Thymus (tissue), 11 donors: ENCODE results near the gene SEPTIN2. TPM values are rescaled to one million over a fixed set of nuclear protein-coding genes. Genes with fewer than 3 reads are reported as not detected.

Experiments
- DNase-seq, 9 donors: peaks; one replicate each; pipeline ENCODE4 v3.0.0-alpha.2; 2013; ENCODE audit warnings: low spot score in 9 of 9, low read depth in 6 of 9, missing footprints in 1 of 9
- H3K27ac ChIP-seq, 2 donors: one replicate each; pipeline ENCODE4 v1.5.1; 2013; ENCODE audit warnings: control low read depth in 1 of 2, low read depth in 1 of 2, low read length in 1 of 2, mild to moderate bottlenecking in 1 of 2, moderate library complexity in 1 of 2
- H3K27me3 ChIP-seq, 2 donors: one replicate each; pipeline ENCODE4 v1.5.1; 2013; ENCODE audit warnings: low read length in 1 of 2; ENCODE audit not compliant: control insufficient read depth in 2 of 2, insufficient read depth in 1 of 2
- H3K36me3 ChIP-seq, 2 donors: one replicate each; pipeline ENCODE4 v1.5.1; 2013; ENCODE audit warnings: low read length in 1 of 2, mild to moderate bottlenecking in 1 of 2, moderate library complexity in 1 of 2; ENCODE audit not compliant: control insufficient read depth in 2 of 2, insufficient read depth in 2 of 2
- H3K4me1 ChIP-seq, 2 donors: one replicate each; pipeline ENCODE4 v1.5.1; 2013; ENCODE audit warnings: low read length in 2 of 2; ENCODE audit not compliant: control insufficient read depth in 2 of 2, insufficient read depth in 2 of 2
- H3K4me3 ChIP-seq, 2 donors: one replicate each; pipeline ENCODE4 v1.5.1; 2013; ENCODE audit warnings: low read length in 2 of 2, control low read depth in 1 of 2, mild to moderate bottlenecking in 1 of 2
- H3K9me3 ChIP-seq, 2 donors: one replicate each; pipeline ENCODE4 v1.5.1; 2013; ENCODE audit warnings: low read length in 1 of 2, mild to moderate bottlenecking in 1 of 2; ENCODE audit not compliant: control insufficient read depth in 2 of 2, insufficient read depth in 1 of 2
- WGBS: extraction: QIAGEN DNeasy Blood & Tissue Kit; methylation state at CpG from one replicate; pipeline ENCODE4 v1.1.7; 2013; 5-methylcytosine and 5-hydroxymethylcytosine counted together
- polyA plus RNA-seq: library from polyadenylated mRNA; stranded (reverse); fragments of 200-250 nt; gene quantifications from one replicate; pipeline ENCODE4 v1.2.3, GENCODE V29; 2013
- total RNA-seq: library from RNA; stranded (reverse); fragments of 120-200 nt; gene quantifications from one replicate; pipeline ENCODE4 v1.2.4, GENCODE V29; 2013
- donor health status: healthy.

The SEPTIN2 gene
- total and polyA plus RNA-seq, 2 donors = 149 to 189 TPM

DNA sequence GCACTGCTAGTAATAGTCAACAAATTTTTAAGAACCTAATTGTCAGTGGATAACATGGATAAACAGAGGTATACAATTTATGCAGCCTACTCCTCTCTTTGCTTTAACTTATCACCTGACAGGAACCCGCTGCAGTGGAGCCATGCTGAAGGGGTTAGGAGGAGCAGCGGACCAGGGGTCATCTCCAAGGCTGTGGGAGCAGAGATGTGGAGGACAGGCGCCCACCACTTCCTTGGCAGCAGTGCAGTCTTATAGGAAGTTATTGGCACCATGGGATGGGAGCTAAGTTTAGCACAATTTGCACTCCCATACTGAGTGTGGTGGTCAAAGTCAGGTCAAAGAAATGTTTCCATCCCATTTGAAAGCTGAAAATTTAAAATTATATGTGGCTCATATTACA is 35.9 kb upstream of the SEPTIN2 start:
- WGBS = 96% methylated on average over 3 of the region's 3 CpGs
- H3K36me3 ChIP-seq = no peaks in the 10 kb centered on the region
- no peaks in the 10 kb centered on the region for H3K9me3 ChIP-seq
- no peaks in the 10 kb centered on the region for H3K27me3 ChIP-seq
- no peak overlapping the region for H3K4me3 ChIP-seq
- H3K27ac ChIP-seq = no peak overlapping the region
- H3K4me1 ChIP-seq = no peaks in the 10 kb centered on the region
- no peak for DNase-seq

DNA sequence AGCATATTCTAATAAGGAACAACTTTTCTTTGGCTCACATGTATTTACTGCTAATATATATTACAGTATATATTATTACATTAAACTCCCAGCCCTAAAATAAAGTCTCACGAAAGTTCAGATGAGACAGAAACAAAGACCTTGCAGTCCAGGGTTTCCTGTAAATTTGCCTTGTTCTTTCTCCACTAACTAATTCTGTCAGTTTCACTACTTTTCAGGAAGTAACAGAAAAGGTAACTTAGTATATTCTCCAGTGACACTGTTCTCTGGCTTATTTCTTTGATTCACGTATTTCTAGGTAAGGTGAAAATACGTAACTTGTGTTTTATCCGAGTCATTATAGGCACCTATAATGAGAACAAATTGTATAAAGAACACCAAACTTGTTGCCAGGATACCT is 35.4 kb upstream of the SEPTIN2 start:
- H3K4me3 ChIP-seq = no peak overlapping the region
- DNase-seq = no peak
- no peaks in the 10 kb centered on the region for H3K27me3 ChIP-seq
- no peaks in the 10 kb centered on the region for H3K4me1 ChIP-seq
- WGBS = 96% methylated on average over 4 of the region's 4 CpGs
- no peak overlapping the region for H3K27ac ChIP-seq
- no peaks in the 10 kb centered on the region for H3K36me3 ChIP-seq
- no peaks in the 10 kb centered on the region for H3K9me3 ChIP-seq

DNA sequence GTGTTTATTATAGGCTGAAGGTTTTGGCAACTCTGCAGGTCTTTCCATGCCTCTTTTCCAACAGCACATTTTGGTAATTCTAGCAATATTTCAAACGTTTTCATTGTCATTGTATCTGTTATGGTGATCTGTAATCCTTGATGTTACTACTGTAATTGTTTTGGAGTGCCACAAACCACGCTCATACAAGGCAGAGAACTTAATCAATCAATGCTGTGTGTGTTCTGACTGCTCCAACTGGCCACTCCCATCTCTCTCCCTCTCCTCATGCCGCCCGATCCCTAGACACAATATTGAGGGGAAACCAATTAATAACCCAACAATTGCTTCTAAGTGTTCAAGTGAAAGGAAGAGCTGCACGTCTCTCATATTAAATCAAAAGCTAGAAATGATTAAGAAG is 33.2 kb upstream of the SEPTIN2 start:
- H3K36me3 ChIP-seq = no peaks in the 10 kb centered on the region
- no peaks in the 10 kb centered on the region for H3K27me3 ChIP-seq
- no peaks in the 10 kb centered on the region for H3K4me1 ChIP-seq
- H3K27ac ChIP-seq = no peak overlapping the region
- H3K9me3 ChIP-seq = no peaks in the 10 kb centered on the region
- DNase-seq = no peak
- H3K4me3 ChIP-seq = no peak overlapping the region
- WGBS = 87% methylated on average over 5 of the region's 5 CpGs

DNA sequence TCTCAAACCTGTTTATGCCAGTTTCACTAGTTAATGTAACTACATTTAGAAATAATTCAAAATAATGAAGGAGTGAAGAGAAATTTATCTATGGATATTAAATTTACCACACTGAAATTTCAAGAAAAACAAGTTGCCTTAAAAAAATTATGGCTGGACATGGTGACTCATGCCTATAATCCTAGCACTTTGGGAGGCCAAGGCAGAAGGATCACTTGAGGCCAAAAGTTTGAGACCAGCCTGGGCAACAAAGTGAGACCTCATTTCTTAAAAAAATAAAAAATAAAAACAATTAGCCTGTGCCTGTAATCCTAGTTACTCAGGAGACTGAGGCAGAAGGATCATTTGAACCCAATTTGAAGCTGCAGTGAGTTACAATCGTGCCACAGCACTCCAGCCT is 30.1 kb upstream of the SEPTIN2 start:
- peaks cover 0 to 2% of the 10 kb centered on the region in 2 donors for H3K36me3 ChIP-seq
- no peaks in the 10 kb centered on the region for H3K9me3 ChIP-seq
- no peak overlapping the region for H3K27ac ChIP-seq
- WGBS = 100% methylated on average over 1 of the region's 1 CpG
- H3K4me1 ChIP-seq = no peaks in the 10 kb centered on the region
- DNase-seq = no peak
- no peak overlapping the region for H3K4me3 ChIP-seq
- H3K27me3 ChIP-seq = no peaks in the 10 kb centered on the region

DNA sequence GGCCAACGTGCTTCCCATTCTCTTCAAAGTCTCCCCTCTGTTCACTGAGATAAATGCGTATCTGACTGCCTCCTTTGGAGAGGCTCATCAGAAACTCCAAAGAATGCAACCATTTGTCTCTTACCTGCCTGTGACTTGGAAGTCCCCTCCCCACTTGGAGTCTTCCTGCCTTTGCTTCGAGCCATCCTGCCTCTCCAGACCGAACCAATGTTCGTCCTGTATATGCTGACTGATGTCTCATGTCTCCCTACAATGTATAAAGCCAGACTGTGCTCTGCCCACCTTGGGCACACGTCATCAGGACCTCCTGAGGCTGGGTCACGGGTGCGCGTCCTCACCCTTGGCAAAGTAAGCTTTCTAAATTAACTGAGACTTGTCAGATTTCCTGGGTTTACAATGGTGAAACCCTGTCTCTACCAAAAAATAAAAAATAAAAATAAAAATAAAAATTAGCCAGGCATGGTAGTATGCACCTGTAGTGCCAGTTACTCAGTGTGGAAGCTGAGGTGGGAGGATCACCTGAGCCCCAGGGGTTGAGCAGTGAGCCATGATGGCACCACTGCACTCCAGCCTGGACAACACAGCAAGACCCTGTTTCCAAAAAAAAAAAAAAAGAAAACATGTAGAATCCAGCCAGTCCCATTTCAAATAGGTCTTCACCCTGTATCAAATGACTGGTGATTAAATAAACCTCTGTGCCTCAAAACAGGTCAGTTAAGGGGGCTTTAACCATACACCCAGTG is 29.2 kb upstream of the SEPTIN2 start:
- Histone ChIP-seq H3K9me3 (no peaks in the 10 kb centered on the region), H3K27me3 (no peaks in the 10 kb centered on the region), H3K4me1 (no peaks in the 10 kb centered on the region), H3K4me3 (no peak overlapping the region), H3K27ac (no peak overlapping the region), H3K36me3 (peaks cover 0 to 2% of the 10 kb centered on the region in 2 donors)
- WGBS = 97% methylated on average over 9 of the region's 9 CpGs
- DNase-seq = no peak

DNA sequence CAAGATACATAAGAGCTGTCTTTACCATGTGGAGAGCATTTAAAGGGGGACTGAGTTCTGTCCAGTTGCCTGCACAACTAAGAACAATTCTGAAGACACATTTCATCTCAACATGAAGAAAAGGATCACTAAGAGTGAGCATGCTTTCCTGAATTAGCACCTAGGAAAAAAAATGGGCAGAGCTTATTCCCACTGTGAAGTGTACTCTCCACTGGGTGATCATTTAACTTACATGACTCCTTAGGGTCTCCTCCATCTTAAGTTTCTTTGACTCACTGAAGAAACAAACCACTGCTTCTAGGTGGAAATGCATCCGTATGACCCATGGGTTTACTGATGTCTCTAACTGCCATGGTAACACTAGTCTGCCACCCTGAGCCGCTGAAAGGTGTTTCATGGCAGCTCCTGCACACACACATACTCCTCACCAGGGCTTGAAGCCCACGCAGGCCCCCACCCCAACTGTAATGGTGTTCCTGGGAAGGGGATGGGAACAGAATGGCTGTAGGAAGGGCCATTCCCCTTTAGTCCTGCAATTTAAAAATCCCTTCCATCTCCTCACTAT is 27.3 kb upstream of the SEPTIN2 start:
- H3K36me3 ChIP-seq = peaks cover 0 to 2% of the 10 kb centered on the region in 2 donors
- H3K27ac ChIP-seq = no peak overlapping the region
- H3K4me3 ChIP-seq = no peak overlapping the region
- H3K4me1 ChIP-seq = peaks cover 0 to 5% of the 10 kb centered on the region in 2 donors
- no peak for DNase-seq
- WGBS = 94% methylated on average over 3 of the region's 3 CpGs
- no peaks in the 10 kb centered on the region for H3K9me3 ChIP-seq
- no peaks in the 10 kb centered on the region for H3K27me3 ChIP-seq

DNA sequence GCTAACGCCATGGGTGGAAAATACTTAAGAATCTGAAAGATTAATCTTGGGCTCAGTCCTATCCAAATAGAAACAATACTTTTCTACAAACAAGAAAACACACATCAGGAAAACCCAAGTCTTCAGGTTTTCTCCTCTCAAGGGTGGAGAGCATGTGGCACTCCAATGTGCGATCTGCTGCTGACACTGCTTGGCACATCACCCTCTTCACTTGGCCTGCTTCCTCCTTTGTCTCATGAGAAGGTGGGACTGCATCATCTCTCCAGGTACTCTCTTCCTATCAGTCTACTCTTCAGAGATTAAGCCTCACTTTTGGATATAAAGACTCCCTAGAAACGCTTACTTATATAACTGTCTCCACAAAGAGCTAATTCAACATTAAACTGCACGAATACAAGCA is 26.7 kb upstream of the SEPTIN2 start:
- Histone ChIP-seq H3K9me3 (no peaks in the 10 kb centered on the region), H3K27me3 (no peaks in the 10 kb centered on the region), H3K4me3 (no peak overlapping the region), H3K27ac (no peak overlapping the region), H3K4me1 (peaks cover 0 to 5% of the 10 kb centered on the region in 2 donors), H3K36me3 (peaks cover 0 to 2% of the 10 kb centered on the region in 2 donors)
- 97% methylated on average over 4 of the region's 4 CpGs for WGBS
- DNase-seq = no peak

DNA sequence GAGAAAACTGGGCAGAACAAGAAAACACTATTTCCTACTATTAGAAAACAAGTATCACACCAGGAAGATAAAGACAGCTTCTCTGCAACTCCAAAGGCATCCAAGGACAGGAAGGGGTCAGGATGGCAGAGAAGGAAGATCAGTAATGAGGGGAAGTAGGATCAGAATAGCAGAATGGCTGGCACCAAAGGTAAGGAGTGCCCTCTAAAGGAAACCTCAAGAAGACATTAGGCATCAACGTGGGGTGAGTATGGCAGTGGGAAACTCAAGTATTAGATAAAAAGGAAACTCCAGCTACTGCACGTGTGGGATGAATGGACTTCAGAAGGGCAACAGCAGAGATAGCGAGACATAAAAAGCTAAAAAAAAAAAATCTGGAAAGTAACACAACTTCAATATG is 26.1 kb upstream of the SEPTIN2 start:
- no peak for DNase-seq
- Histone ChIP-seq H3K4me1 (peaks cover 0 to 5% of the 10 kb centered on the region in 2 donors), H3K27me3 (no peaks in the 10 kb centered on the region), H3K27ac (no peak overlapping the region), H3K4me3 (no peak overlapping the region), H3K9me3 (no peaks in the 10 kb centered on the region), H3K36me3 (peaks cover 0 to 2% of the 10 kb centered on the region in 2 donors)
- 71% methylated on average over 3 of the region's 3 CpGs for WGBS

DNA sequence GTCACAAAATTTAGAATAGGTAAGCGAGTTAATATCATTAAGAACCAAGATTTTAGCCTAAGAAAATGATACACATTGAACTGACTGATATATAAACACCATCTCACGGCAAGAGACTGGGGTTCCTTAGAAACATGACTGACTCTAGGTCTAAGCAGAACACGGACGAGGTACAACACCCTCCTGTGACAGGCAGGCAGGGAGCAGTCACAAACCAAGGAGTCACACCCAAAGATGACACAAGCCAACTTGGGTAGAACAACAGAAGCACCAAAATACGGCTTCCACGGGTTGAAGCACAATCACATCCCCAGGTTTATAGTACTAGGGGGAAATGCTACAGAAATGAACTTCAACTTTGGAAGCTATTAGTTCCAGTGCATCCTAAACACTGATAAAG is 24.6 kb upstream of the SEPTIN2 start:
- DNase-seq = no peak
- Histone ChIP-seq H3K4me1 (peaks cover 0 to 5% of the 10 kb centered on the region in 2 donors), H3K4me3 (no peak overlapping the region), H3K9me3 (no peaks in the 10 kb centered on the region), H3K27me3 (no peaks in the 10 kb centered on the region), H3K36me3 (peaks cover 0 to 2% of the 10 kb centered on the region in 2 donors), H3K27ac (no peak overlapping the region)
- 96% methylated on average over 6 of the region's 6 CpGs for WGBS
